H1 (cell line): ENCODE data around the gene PTTG1IP. TPM values are rescaled to one million over a fixed set of nuclear protein-coding genes. Genes with fewer than 3 reads are reported as not detected.

Experiments used
- CTCF ChIA-PET: fragments of 300-600 bp; sonication (Branson Sonifier 250); formaldehyde crosslinking; loops from one replicate; lab custom pipeline; 2021; ENCODE audit not compliant: partially characterized antibody; lab: Charles Lee
- POLR2A ChIA-PET: fragments of 300-600 bp; sonication (Branson Sonifier 250); formaldehyde crosslinking; loops from one replicate; lab custom pipeline; 2021; ENCODE audit warnings: inconsistent platforms; ENCODE audit not compliant: partially characterized antibody; lab: Charles Lee
- DNase-seq, 2 experiments: peaks; one replicate each; pipeline versions ENCODE4 v3.0.0 to v3.0.0-alpha.2; 2010 to 2022; ENCODE audit warnings: low spot score in 2 of 2, low read depth in 1 of 2, mixed read lengths in 1 of 2
- FAIRE-seq: peaks from 2 replicates; lab custom pipeline; 2011; peaks lifted over from hg19 to GRCh38; lab: Jason Lieb, UNC
- H2AFZ ChIP-seq: 2 replicates; pipeline ENCODE4 v1.8.1; 2012; ENCODE audit warnings: low read length, inconsistent platforms
- H2AK5ac ChIP-seq: 2 replicates; pipeline ENCODE4 v1.6.1; 2013; ENCODE audit warnings: low read depth, low read length
- H2BK120ac ChIP-seq: replicated peaks from 2 replicates; pipeline ENCODE3; 2013; ENCODE audit warnings: low read depth, low read length, inconsistent platforms
- H2BK12ac ChIP-seq: 2 replicates; pipeline ENCODE4 v1.6.1; 2013; ENCODE audit warnings: low read depth, low read length
- H2BK15ac ChIP-seq: 2 replicates; pipeline ENCODE4 v1.6.1; 2013; ENCODE audit warnings: low read length
- H2BK20ac ChIP-seq: 2 replicates; pipeline ENCODE4 v1.6.1; 2013; ENCODE audit warnings: low read length
- H2BK5ac ChIP-seq: 2 replicates; pipeline ENCODE4 v1.6.1; 2013; ENCODE audit warnings: low read depth, low read length
- H3K14ac ChIP-seq: 2 replicates; pipeline ENCODE4 v1.6.1; 2013; ENCODE audit warnings: inconsistent platforms; ENCODE audit not compliant: insufficient read length
- H3K18ac ChIP-seq: 2 replicates; pipeline ENCODE4 v1.6.1; 2013; ENCODE audit warnings: low read length; ENCODE audit errors: extremely low read depth
- H3K23ac ChIP-seq: 2 replicates; pipeline ENCODE4 v1.6.1; 2013; ENCODE audit warnings: inconsistent platforms; ENCODE audit not compliant: insufficient read length
- H3K23me2 ChIP-seq: 2 replicates; pipeline ENCODE4 v1.6.1; 2013; ENCODE audit warnings: low read depth, low read length
- H3K27ac ChIP-seq: 2 replicates; pipeline ENCODE4 v1.6.1; 2011; ENCODE audit warnings: low read depth, low read length, inconsistent platforms
- H3K27me3 ChIP-seq, 4 experiments: replicated peaks in 1 of 4; 1 replicate in 1 of 4; 2 replicates in 3 of 4; pipeline versions ENCODE4 v1.6.1 to v1.8.1; 2011 to 2013; ENCODE audit warnings: low read length in 3 of 4, mild to moderate bottlenecking in 3 of 4, inconsistent platforms in 2 of 4, mixed read lengths in 2 of 4, moderate library complexity in 1 of 4; ENCODE audit not compliant: control insufficient read depth in 3 of 4, insufficient read depth in 3 of 4; ENCODE audit errors: extremely low read depth in 1 of 4
- H3K36me3 ChIP-seq, 4 experiments: 2 replicates each; pipeline versions ENCODE4 v1.6.1 to v1.8.1; 2011 to 2013; ENCODE audit warnings: mild to moderate bottlenecking in 4 of 4, low read length in 3 of 4, moderate library complexity in 2 of 4, control low read depth in 1 of 4, inconsistent platforms in 1 of 4; ENCODE audit not compliant: insufficient read depth in 4 of 4, control insufficient read depth in 2 of 4
- H3K4ac ChIP-seq: replicated peaks from 2 replicates; pipeline ENCODE3; 2013; ENCODE audit warnings: low read length, low read depth, mixed read lengths, inconsistent platforms; ENCODE audit not compliant: insufficient read length
- H3K4me1 ChIP-seq, 4 experiments: replicated peaks in 1 of 4; 1 replicate in 1 of 4; 2 replicates in 3 of 4; pipeline versions ENCODE4 v1.6.1 to v1.8.1; 2011 to 2013; ENCODE audit warnings: low read length in 3 of 4, inconsistent platforms in 2 of 4, mixed read lengths in 1 of 4; ENCODE audit not compliant: insufficient read depth in 4 of 4, control insufficient read depth in 3 of 4
- H3K4me2 ChIP-seq, 2 experiments: 2 replicates each; pipeline versions ENCODE4 v1.6.1 to v1.8.1; 2011 to 2013; ENCODE audit warnings: low read depth in 2 of 2, low read length in 2 of 2, control low read depth in 1 of 2, inconsistent platforms in 1 of 2, mild to moderate bottlenecking in 1 of 2; ENCODE audit not compliant: insufficient read depth in 1 of 2
- H3K4me3 ChIP-seq, 4 experiments: fragments of 200-600, 300-600 bp in 1 of 4; sonication (generic), shearing (Covaris generic), sonication (Bioruptor Twin) in 1 of 4; 2 replicates each; pipeline versions ENCODE4 v1.5.1 to v1.8.1; 2011 to 2016; ENCODE audit warnings: low read length in 4 of 4, low read depth in 3 of 4, control low read depth in 2 of 4, inconsistent platforms in 2 of 4, mild to moderate bottlenecking in 2 of 4, mixed read lengths in 1 of 4, moderate library complexity in 1 of 4; ENCODE audit not compliant: insufficient read depth in 2 of 4; ENCODE audit errors: extremely low read depth in 1 of 4
- H3K56ac ChIP-seq: replicated peaks from 2 replicates; pipeline ENCODE3; 2013; ENCODE audit warnings: low read depth, mild to moderate bottlenecking, mixed read lengths, low read length, inconsistent platforms; ENCODE audit not compliant: insufficient read length
- H3K79me1 ChIP-seq: 2 replicates; pipeline ENCODE4 v1.6.1; 2013; ENCODE audit warnings: low read depth, low read length, control low read depth
- H3K79me2 ChIP-seq, 2 experiments: 2 replicates each; pipeline versions ENCODE4 v1.6.1 to v1.8.1; 2012 to 2013; ENCODE audit warnings: low read length in 2 of 2, mild to moderate bottlenecking in 2 of 2, inconsistent platforms in 1 of 2; ENCODE audit not compliant: insufficient read depth in 2 of 2, control insufficient read depth in 1 of 2
- H3K9ac ChIP-seq, 4 experiments: replicated peaks in 1 of 4; 1 replicate in 1 of 4; 2 replicates in 3 of 4; pipeline versions ENCODE4 v1.6.1 to v1.8.1; 2011 to 2013; ENCODE audit warnings: low read depth in 3 of 4, low read length in 3 of 4, control low read depth in 2 of 4, mild to moderate bottlenecking in 2 of 4, moderate library complexity in 2 of 4, inconsistent platforms in 1 of 4; ENCODE audit errors: extremely low read depth in 1 of 4
- H3K9me3 ChIP-seq, 2 experiments: 2 replicates each; pipeline versions ENCODE4 v1.6.1 to v1.8.1; 2012 to 2013; ENCODE audit warnings: mild to moderate bottlenecking in 2 of 2, moderate library complexity in 2 of 2, control low read depth in 1 of 2, inconsistent platforms in 1 of 2, low read depth in 1 of 2, low read length in 1 of 2, mixed read lengths in 1 of 2; ENCODE audit not compliant: insufficient read depth in 2 of 2
- H4K20me1 ChIP-seq, 2 experiments: replicated peaks in 1 of 2; 2 replicates each; pipeline versions ENCODE3 to v1.8.1; 2011 to 2013; ENCODE audit warnings: inconsistent platforms in 2 of 2, low read length in 2 of 2, mild to moderate bottlenecking in 1 of 2; ENCODE audit not compliant: insufficient read depth in 2 of 2, control insufficient read depth in 1 of 2
- H4K5ac ChIP-seq: 2 replicates; pipeline ENCODE4 v1.6.1; 2013; ENCODE audit warnings: low read length, low read depth, mixed read lengths, inconsistent platforms; ENCODE audit not compliant: insufficient read length
- H4K8ac ChIP-seq: 2 replicates; pipeline ENCODE4 v1.8.0; 2013; ENCODE audit warnings: mild to moderate bottlenecking, moderate library complexity, low read length, inconsistent platforms; ENCODE audit not compliant: insufficient read depth; ENCODE audit errors: extremely low read depth
- H4K91ac ChIP-seq: replicated peaks from 2 replicates; pipeline ENCODE3; 2013; ENCODE audit warnings: low read length, mixed read lengths, inconsistent platforms; ENCODE audit not compliant: insufficient read length
- ASH2L ChIP-seq: fragments of 200-600, 300-600 bp; sonication (generic); IDR thresholded peaks from one replicate; pipeline ENCODE4 v1.7.1; 2017; ENCODE audit warnings: low read length
- BCL11A ChIP-seq, 2 experiments: IDR thresholded peaks; one replicate each; pipeline ENCODE4 v1.6.1; 2011; ENCODE audit warnings: low read depth in 2 of 2, low read length in 2 of 2, mild to moderate bottlenecking in 2 of 2
- CBX5 ChIP-seq: fragments of 300-800, 300-1000 bp; sonication (generic); IDR thresholded peaks from 2 replicates; pipeline ENCODE4 v1.7.1; 2016; ENCODE audit warnings: antibody characterized with exemption, low read length, low read depth
- CHD1 ChIP-seq: IDR thresholded peaks from 2 replicates; pipeline ENCODE4 v1.6.1; 2012; ENCODE audit warnings: low read depth, low read length, improper control_type of control experiment
- CREB1 ChIP-seq: IDR thresholded peaks from 2 replicates; pipeline ENCODE4 v1.6.1; 2012; ENCODE audit warnings: inconsistent platforms
- FOSL1 ChIP-seq: IDR thresholded peaks from 2 replicates; pipeline ENCODE4 v1.6.1; 2011; ENCODE audit warnings: mild to moderate bottlenecking, low read depth, low read length, moderate library complexity; ENCODE audit not compliant: insufficient read depth
- KDM1A ChIP-seq: fragments of 200-600, 300-600 bp; sonication (generic); IDR thresholded peaks from 2 replicates; pipeline ENCODE4 v1.7.1; 2016; ENCODE audit warnings: mild to moderate bottlenecking, low read length, borderline replicate concordance
- MAFK ChIP-seq: IDR thresholded peaks from 2 replicates; pipeline ENCODE4 v1.6.1; 2012; ENCODE audit warnings: low read depth, mild to moderate bottlenecking, improper control_type of control experiment, low read length
- PHF8 ChIP-seq: fragments of 200-600 bp; sonication (generic); conservative IDR thresholded peaks from 2 replicates; pipeline ENCODE4 v1.7.1; 2012; ENCODE audit warnings: low read depth, mild to moderate bottlenecking, inconsistent platforms, low read length, moderate library complexity
- RXRA ChIP-seq: IDR thresholded peaks from 2 replicates; pipeline ENCODE4 v1.6.1; 2011; ENCODE audit warnings: low read depth, mild to moderate bottlenecking, low read length, moderate library complexity; ENCODE audit not compliant: insufficient read depth
- SAP30 ChIP-seq: fragments of 300-600 bp; sonication (generic); IDR thresholded peaks from 2 replicates; pipeline ENCODE4 v1.7.1; 2012; ENCODE audit warnings: low read length, moderate library complexity, mild to moderate bottlenecking, inconsistent platforms; ENCODE audit not compliant: insufficient read depth, insufficient replicate concordance
- SIX5 ChIP-seq: IDR thresholded peaks from 2 replicates; pipeline ENCODE4 v1.6.1; 2011; ENCODE audit warnings: mild to moderate bottlenecking, low read depth, low read length
- TBP ChIP-seq: IDR thresholded peaks from 2 replicates; pipeline ENCODE4 v1.6.1; 2011; ENCODE audit warnings: low read depth, low read length, improper control_type of control experiment
- WGBS, 2 experiments: shearing (Covaris generic) in 1 of 2; methylation state at CpG; one replicate each; pipeline versions ENCODE4 v1.1.6 to v1.1.7; 2013 to 2015; ENCODE audit warnings: low lambda C conversion rate in 2 of 2, mixed read lengths in 2 of 2, inconsistent platforms in 1 of 2, low coverage in 1 of 2, missing lambda C conversion rate in 1 of 2; ENCODE audit not compliant: insufficient replicate concordance in 2 of 2, insufficient coverage in 1 of 2, insufficient read length in 1 of 2; ENCODE audit errors: extremely low coverage in 1 of 2, missing lambda C conversion rate in 1 of 2; 5-methylcytosine and 5-hydroxymethylcytosine counted together
- polyA plus RNA-seq, 7 experiments: library from polyadenylated mRNA; depleted of rRNA in 3 of 7; stranded (reverse) in 5 of 7; unstranded in 2 of 7; fragments of >200 nt in 5 of 7; fragments of 200-250 nt in 2 of 7; gene quantifications; 1 replicate in 5 of 7; 2 replicates in 1 of 7; 4 replicates in 1 of 7; pipeline versions ENCODE4 v1.2.1 to v1.2.3, GENCODE V29; 2011 to 2013; ENCODE audit warnings: missing spikeins in 2 of 7, mixed read lengths in 2 of 7
- total RNA-seq: library from RNA; stranded (reverse); fragmentation: NEBNext Ultra II Directional; extraction: Animal tissue kit (Norgen Biotek cat#: 25700); gene quantifications from 2 replicates; pipeline ENCODE4 v1.2.1, GENCODE V29; 2021

Gene PTTG1IP
- total and polyA plus RNA-seq, 2 of the 8 experiments (the other 6 are each of a cell fraction or from before 2014, with no cell fraction given), result 90.8 to 130 TPM

- FAIRE-seq (no peak), DNase-seq (no peak)
- Histone ChIP-seq H3K23me2 (peaks cover 3% of the 10 kb centered on the region; the same call in 1 of the 2 replicates), H3K9me3 (no peaks in the 10 kb centered on the region), H3K27me3 (peaks cover 0 to 2% (median 0%) of the 10 kb centered on the region in 4 experiments; a peak in 3 of 7 replicates), H2BK12ac (no peak overlapping the region), H3K23ac (no peak overlapping the region), H4K8ac (no peak overlapping the region), H3K4ac (no peak overlapping the region), H3K79me2 (no peaks in the 10 kb centered on the region), H4K20me1 (no peaks in the 10 kb centered on the region), H3K9ac (no peak overlapping the region), H3K79me1 (no peaks in the 10 kb centered on the region), H3K4me2 (no peak overlapping the region), H3K27ac (no peak overlapping the region), H3K18ac (no peak overlapping the region), H2BK120ac (no peak overlapping the region), H3K56ac (no peak overlapping the region), H2AK5ac (no peak overlapping the region), H4K91ac (no peak overlapping the region), H2AFZ (no peak overlapping the region), H3K4me1 (peaks cover 0 to 8% (median 0%) of the 10 kb centered on the region in 4 experiments; a peak in 3 of 7 replicates), H3K4me3 (no peak overlapping the region), H2BK20ac (no peak overlapping the region), H3K14ac (no peak overlapping the region), H4K5ac (no peak overlapping the region), H2BK5ac (no peak overlapping the region), H3K36me3 (no peaks in the 10 kb centered on the region), H2BK15ac (no peak overlapping the region)
- ChIA-PET CTCF (interaction anchor here (0.6 to 4.4 kb wide), 8 partner anchors 11 to 151 kb away, joined by 3 to 28 read pairs (median 3); no protein-coding TSS in a partner anchor), POLR2A (interaction anchor here (1.2 kb wide), 1 partner anchor 15 kb away, joined by 3 read pairs; no protein-coding TSS in a partner anchor)
- 85% methylated on average over 5 of the region's 8 CpGs; no CpG with 5 or more reads in 1 of the 2 experiments for WGBS, 2 experiments
- TF ChIP-seq BCL11A (IDR thresholded peaks at IDR 0.05; ENCODE audit: low read depth in 2 of 2, low read length in 2 of 2), result no peak
- no peak for TF ChIP-seq SAP30
- no peak for TF ChIP-seq ASH2L
- no peak for TF ChIP-seq FOSL1
- TF ChIP-seq CREB1, result no peak
- TF ChIP-seq TBP, result no peak
- TF ChIP-seq MAFK, result no peak
- no peak for TF ChIP-seq RXRA
- no peak for TF ChIP-seq PHF8
- no peak for TF ChIP-seq CBX5
- TF ChIP-seq SIX5, result no peak
- TF ChIP-seq CHD1, result no peak
- no peak for TF ChIP-seq KDM1A
Measured at GRCh38 chr21:44912158-44912473, 38.6 kb upstream of the PTTG1IP start.
